ENCODE measurements around the gene ACSF3.

ACSF3 gene

GRCh38 chr16:89055313-89055712, 38.3 kb upstream of the ACSF3 start:
- CTCF ChIA-PET: no interaction called here
- Histone ChIP-seq H3K4me3 (ENCODE audit: low read depth, low read length) (no peak overlapping the region), H3K36me3 (ENCODE audit: control insufficient read depth in 2 of 2, insufficient read depth in 1 of 2, low read length in 2 of 2) (no peaks in the 10 kb centered on the region), H3K27ac (ENCODE audit: extremely low read depth, low read depth, low read length) (no peak overlapping the region), H3K9me3 (ENCODE audit: control insufficient read depth, insufficient read depth, low read depth, low read length) (no peaks in the 10 kb centered on the region), H3K4me1 (ENCODE audit: control insufficient read depth, insufficient read depth, low read length) (no peaks in the 10 kb centered on the region)
- POLR2A ChIA-PET: no interaction called here
- no peak for TF ChIP-seq ZNF76 (tag by site-specific recombination; IDR thresholded peaks at IDR 0.05; ENCODE audit: borderline replicate concordance, low read depth)
- no peak for TF ChIP-seq ZNF174 (tag by site-specific recombination; IDR thresholded peaks at IDR 0.05)
- TF ChIP-seq ZBTB48 (tag by site-specific recombination; IDR thresholded peaks at IDR 0.05): no peak
- TF ChIP-seq ZNF175 (tag by site-specific recombination; IDR thresholded peaks at IDR 0.05): no peak
- TF ChIP-seq MYNN (tag by site-specific recombination; IDR thresholded peaks at IDR 0.05; ENCODE audit: borderline replicate concordance): no peak
- no peak for TF ChIP-seq ZNF248 (tag by site-specific recombination; IDR thresholded peaks at IDR 0.05)
- TF ChIP-seq SCRT1 (tag by site-specific recombination; IDR thresholded peaks at IDR 0.05; ENCODE audit: borderline replicate concordance): no peak
- no peak for TF ChIP-seq ZIC2 (tag by site-specific recombination; IDR thresholded peaks at IDR 0.05)
- TF ChIP-seq IKZF3 (tag by site-specific recombination; IDR thresholded peaks at IDR 0.05): no peak
- no peak for TF ChIP-seq ZNF768 (tag by site-specific recombination; IDR thresholded peaks at IDR 0.05)
- no peak for TF ChIP-seq ZBTB20 (tag by site-specific recombination; IDR thresholded peaks at IDR 0.05)
- TF ChIP-seq ZNF211 (tag by site-specific recombination; IDR thresholded peaks at IDR 0.05; ENCODE audit: low read depth): no peak
- TF ChIP-seq PBX3 (CRISPR knock-in tag; IDR thresholded peaks at IDR 0.05): no peak
- TF ChIP-seq ZNF510 (tag by site-specific recombination; IDR thresholded peaks at IDR 0.05; ENCODE audit: insufficient replicate concordance): no peak
- TF ChIP-seq ZBTB11 (tag by site-specific recombination; conservative IDR thresholded peaks at IDR 0.05; ENCODE audit: low read depth): no peak
- no peak for TF ChIP-seq ZNF19 (tag by site-specific recombination; IDR thresholded peaks at IDR 0.05; ENCODE audit: low read depth)
- TF ChIP-seq ZNF362 (tag by site-specific recombination; IDR thresholded peaks at IDR 0.05): no peak
- no peak for TF ChIP-seq ZNF704 (tag by site-specific recombination; IDR thresholded peaks at IDR 0.05)
- no peak for TF ChIP-seq ZNF48 (tag by site-specific recombination; IDR thresholded peaks at IDR 0.05)
- no peak for TF ChIP-seq TRIM28 (IDR thresholded peaks at IDR 0.05; ENCODE audit: borderline replicate concordance, low read length)
